ENCODE data around the gene FAM81A.
"Not testable (repeated sequence)": the region's sequence is repeated elsewhere in the genome, so short reads cannot be mapped to it uniquely, and the experiment has no call there.

Gene FAM81A

GRCh38 chr15:59428898-59429297 lies 9.1 kb upstream of the FAM81A start:
- DNase-seq = not testable (repeated sequence)

DNA sequence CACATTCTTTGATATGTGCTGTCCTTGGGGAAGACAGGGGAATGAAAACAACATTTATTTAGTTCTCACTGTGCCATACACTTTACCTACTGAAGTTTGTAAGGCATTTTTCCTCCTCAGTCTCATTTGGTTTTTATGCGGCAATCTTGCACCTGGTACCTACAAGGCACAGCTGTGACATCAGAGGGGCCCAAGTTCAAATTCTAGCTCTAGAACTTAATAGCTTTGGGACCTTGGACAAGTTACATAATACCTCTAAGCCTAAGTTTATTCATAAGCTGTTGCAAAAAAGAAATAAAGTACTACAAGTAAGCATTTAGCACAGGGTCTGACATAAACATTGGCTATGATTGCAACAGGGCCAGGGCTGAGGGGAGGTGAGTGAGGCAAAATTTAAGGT lies 5.6 kb upstream of the FAM81A start:
- no peak for DNase-seq

GRCh38 chr15:59434481-59434880 lies 3.5 kb upstream of the FAM81A start:
- DNase-seq = no peak

DNA sequence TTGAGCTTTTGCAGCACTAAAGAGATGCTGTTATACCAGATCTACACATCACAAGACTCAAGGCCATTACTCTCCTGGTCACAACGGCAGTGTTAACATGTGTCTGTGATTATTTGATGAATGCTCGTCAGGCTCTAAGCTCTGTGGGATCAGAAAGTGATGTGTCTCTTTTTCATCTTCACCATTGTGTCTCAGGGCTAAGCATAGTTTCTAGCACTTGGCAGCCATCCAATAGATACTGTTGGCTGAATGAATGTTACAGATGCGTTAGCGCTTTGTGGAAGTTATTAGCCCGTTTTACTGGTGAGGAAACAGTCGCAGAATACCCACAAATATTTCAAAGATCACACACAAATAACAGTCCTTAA lies 1.2 kb upstream of the FAM81A start:
- no peak for DNase-seq

DNA sequence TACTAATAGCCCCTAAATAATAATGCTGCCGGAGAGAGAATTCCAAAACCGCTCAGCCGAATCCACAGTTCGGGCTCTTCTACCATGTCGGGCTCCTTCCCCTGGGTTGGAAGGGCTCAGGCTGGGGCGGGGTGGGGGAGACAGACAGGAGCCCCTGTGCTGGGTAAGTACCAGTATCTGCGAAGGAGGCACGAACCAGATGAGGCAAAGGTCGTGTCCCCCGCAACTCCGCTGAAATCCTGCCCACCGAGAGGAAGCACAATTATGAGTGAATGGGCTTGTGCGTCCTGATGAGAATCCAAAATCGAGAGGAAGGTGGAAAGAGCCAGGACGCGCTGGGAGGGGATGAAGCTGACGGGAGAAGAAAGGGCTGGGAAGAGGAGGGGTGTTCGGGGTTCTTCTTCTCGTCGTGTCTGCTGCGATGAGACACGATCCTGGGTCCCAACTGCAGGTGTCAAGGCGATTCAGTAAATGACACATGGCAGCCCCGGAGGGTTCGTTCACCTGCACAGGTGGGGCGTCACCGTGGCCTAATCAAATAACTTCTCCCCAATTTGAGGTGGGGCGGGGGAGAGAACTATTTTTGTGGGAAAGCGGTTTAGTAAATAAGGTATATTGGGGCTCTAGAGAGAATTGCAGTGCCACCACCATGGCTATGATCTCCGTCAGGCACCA lies 707 bp upstream of the FAM81A start:
- no peak for DNase-seq

GRCh38 chr15:59438625-59439290 lies 772 bp downstream of the FAM81A start:
- no peak for DNase-seq

- DNase-seq = no peak
Measured at GRCh38 chr15:59439576-59439975, 1.6 kb downstream of the FAM81A start.

DNA sequence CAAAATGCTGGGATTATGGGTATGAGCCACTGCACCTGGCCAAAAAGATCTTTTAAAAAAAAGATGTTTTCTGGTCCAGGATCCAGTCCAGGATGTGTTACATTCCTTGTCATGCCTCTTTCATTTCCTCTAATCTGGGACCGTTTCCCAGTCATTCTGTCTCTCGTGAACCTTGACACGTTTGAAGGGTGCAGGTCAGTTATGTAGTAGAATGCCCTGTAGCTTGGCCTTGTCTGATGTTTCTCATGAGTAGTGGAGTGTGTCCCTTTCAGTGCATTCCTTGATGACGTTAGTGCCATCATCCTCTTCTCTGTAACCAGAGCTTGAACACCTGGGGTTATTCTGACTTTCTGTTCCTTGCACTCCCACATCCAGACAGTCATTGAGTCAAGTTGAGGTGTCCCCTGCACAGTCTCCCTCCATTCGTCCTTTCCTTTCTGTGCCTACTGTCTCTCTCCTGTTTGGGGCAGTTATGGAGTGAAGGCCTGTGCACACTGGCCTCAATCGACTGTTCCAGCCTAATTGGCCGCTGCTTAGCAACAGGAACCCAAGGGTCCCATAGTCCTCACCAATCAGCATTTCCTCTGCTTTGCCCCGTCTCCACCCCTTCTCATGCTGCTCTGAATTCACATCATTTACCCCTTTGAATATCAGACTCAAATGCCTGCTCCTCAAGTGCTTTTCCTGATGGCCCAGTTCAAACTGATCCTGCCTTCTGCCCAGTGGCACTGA lies 5.5 kb downstream of the FAM81A start:
- DNase-seq = no peak

DNA sequence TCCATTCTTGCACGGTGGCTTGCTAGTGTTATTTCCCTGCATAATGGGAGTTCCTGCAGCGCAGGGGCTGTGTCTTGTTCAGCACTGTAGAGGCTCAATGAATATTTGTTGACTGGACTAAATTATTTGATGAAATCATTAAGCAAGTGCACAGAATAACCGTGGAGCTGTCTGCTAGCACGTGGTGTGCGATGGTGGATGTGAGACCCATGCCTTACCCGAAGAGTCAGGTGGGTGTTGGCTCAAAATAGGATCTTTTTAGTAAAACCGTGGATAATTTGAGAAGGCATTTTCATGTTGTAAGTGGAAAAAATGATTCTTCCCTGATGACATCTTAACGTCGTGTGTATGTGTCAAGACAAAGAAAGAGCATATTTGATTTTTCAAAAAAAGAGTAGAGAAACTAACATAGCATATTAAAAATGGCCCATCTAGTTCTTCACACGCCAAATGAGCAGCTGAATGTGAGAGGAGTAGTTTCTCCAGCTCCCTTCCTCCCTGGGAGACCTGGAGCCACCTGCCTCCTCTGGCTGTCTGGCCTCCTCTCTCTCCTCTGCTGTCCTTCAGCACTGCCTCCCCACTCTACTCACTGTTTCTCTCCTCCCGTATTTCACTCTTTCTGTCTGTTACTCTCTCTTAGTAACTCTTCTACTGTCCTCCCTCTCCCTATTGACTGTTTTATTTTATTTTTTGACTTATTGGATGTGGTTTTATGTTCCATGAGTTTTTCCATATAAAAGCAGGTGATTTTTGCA lies 6.3 kb downstream of the FAM81A start:
- DNase-seq = no peak

GRCh38 chr15:59444980-59445545 lies 7.1 kb downstream of the FAM81A start:
- no peak for DNase-seq

GRCh38 chr15:59446232-59446957 lies 8.4 kb downstream of the FAM81A start:
- no peak for DNase-seq

- no peak for DNase-seq
Measured at GRCh38 chr15:59447367-59447766, 9.4 kb downstream of the FAM81A start.

DNA sequence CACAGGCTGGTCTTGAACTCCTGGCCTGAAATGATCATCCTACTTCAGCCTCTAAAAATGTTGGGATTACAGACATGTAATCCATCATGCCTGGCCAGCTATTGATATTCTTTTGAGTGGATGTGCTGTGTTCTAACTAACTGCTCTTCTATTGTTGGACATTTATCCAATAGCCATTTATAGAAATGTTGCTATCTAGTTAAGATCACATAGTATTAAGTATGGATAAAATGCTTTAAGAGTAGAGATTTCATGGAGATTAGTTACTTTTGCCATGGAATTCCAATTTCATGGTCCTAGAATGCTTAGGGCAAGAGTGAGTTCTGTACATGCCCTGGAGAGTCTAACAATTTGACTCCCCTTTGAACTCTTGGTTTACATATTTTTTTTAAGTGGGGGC lies 10.9 kb downstream of the FAM81A start:
- no peak for DNase-seq

DNA sequence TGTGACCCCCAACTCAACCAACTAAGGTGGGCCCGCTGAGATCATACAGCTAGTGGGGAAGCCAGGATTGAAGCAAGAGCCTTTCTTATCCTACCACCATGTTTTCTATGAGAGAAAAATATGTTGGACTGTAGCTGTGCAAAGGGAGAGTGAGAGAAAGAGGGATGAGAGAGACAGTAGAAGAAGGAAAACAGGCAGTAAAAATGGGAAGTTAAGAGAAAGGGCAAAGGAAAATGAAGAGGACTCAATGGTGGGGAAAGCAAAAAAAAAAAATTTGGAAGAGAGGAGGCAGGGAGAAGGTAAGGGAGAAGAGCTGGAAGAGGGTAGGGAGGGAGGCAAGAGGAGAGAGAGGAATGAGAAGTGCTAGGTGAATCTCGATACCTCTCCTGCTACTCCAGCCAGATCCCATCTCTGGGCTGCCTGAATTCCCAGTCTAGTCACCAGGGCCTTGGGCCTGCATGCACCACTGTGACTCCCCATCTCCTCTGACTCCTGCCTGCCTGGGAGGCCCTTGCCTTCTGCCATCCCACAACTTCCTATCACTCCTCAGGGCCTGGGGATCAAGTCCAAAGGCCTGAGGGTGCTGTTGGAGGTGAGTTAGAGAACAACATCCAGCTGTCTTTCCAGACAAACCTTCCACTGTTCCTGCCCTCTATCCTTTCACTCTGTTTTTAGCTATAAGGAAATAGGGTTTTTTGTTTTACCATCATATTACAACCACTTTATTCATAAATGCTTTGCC lies 15.7 kb downstream of the FAM81A start:
- no peak for DNase-seq

DNA sequence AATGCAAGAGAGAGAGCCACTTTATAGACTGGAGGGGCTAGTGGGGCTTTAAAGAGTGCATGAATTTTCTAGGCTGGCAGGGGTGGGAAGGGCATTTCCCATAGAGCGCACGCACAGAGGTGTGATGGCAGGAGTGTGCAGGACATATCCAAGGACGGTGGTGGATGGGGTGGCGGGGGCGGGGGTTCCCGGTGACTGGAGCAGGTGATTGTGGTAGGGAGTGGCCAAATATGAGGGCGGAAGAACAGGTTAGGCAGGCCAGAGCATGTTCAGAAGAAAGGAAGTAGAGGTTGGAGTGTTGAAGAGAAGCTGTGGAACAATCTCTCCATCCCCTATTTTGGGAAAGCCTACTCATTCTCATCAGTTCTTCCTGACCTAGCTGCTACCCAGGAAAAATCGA lies 18.1 kb downstream of the FAM81A start:
- DNase-seq = peak; percentile 31

- DNase-seq = no peak
Measured at GRCh38 chr15:59457103-59457502, 19.1 kb downstream of the FAM81A start.

DNA sequence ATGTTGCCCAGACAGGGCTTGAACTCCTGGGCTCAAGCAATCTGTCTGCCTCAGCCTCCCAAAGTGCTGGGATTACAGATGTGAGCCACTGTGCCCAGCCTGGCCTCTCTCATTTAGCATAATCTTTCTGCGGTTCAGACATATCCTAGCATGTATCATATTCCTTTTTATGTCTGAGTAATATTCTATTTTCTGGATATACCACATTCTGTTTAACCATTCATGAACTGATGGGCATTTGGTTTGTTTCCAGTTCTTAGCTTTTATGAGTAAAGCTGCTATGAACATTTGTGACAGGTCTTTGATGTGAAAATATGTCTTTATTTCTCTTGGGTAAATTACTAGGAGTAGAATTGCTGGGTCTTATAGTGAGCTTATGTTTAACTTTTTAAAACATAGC lies 23.5 kb downstream of the FAM81A start:
- no peak for DNase-seq

DNA sequence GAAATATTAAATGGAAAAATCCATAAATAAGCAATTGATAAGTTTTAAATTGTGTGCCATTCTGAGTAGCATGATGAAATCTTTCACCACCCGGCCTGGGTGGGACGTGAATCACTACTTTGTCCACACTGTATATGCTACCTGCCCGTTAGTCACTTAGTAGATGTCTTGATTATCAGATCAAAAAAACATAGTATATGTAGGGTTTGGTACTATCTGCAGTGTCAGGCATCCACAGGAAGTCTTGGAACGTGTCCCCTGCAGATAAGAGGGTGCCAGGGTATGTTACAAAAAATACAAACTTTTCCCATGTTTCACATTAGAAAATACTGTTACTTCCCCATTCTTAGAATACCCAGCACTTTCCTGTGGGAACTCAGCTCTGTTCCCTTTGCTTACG lies 35.2 kb downstream of the FAM81A start:
- DNase-seq = no peak

- DNase-seq = not testable (repeated sequence)
Measured at GRCh38 chr15:59475161-59475560, 37.2 kb downstream of the FAM81A start.

GRCh38 chr15:59484399-59484798 lies 46.4 kb downstream of the FAM81A start:
- no peak for DNase-seq

GRCh38 chr15:59485036-59485435 lies 47.0 kb downstream of the FAM81A start:
- no peak for DNase-seq

DNA sequence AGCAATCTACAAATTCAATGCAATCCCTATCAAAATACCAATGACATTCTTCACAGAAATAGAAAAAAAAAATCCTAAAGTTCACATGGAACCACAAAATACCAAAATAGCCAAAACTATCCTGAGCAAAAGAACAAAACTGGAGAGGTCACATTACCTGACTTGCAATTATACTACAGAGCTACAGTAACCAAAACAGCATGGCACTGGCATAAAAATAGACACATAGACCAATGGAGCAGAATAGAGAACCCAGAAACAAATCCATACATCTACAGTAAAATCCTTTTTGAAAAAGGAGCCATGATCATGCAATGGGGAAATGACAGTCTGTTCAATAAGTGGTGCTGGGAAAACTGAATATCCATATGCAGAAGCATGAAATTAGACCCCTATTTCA lies 51.5 kb downstream of the FAM81A start:
- not testable (repeated sequence) for DNase-seq
